AG04450 (cell line): ENCODE data around the gene MATN3. TPM values are rescaled to one million over a fixed set of nuclear protein-coding genes. Genes with fewer than 3 reads are reported as not detected.

Experiments
- CTCF ChIA-PET: fragments of 300-600, 350-600 bp; formaldehyde crosslinking; extraction: SDS; loops from one replicate; lab custom pipeline; 2022; ENCODE audit warnings: antibody characterized with exemption, inconsistent platforms; lab: Charles Lee
- POLR2A ChIA-PET: fragments of 350-600 bp; formaldehyde crosslinking; extraction: SDS; loops from one replicate; lab custom pipeline; 2021; ENCODE audit warnings: antibody characterized with exemption, inconsistent platforms; lab: Yijun Ruan, JAX
- DNase-seq: peaks from one replicate; pipeline ENCODE4 v3.0.0-alpha.2; 2011; ENCODE audit warnings: low read depth, low spot score
- H3K27ac ChIP-seq: one replicate; pipeline ENCODE4 v1.5.1; 2012; ENCODE audit warnings: low read depth, low read length, control low read depth
- H3K27me3 ChIP-seq: one replicate; pipeline ENCODE4 v1.6.0; 2012; ENCODE audit warnings: low read length; ENCODE audit not compliant: control insufficient read depth, insufficient read depth
- H3K4me3 ChIP-seq: 2 replicates; pipeline ENCODE4 v1.5.1; 2011; ENCODE audit warnings: mild to moderate bottlenecking, low read depth, low read length, control low read depth
- H3K9me3 ChIP-seq: 2 replicates; pipeline ENCODE4 v1.5.1; 2012; ENCODE audit warnings: low read length; ENCODE audit not compliant: control insufficient read depth, insufficient read depth
- polyA plus RNA-seq: library from polyadenylated mRNA; depleted of rRNA; stranded (reverse); fragments of >200 nt; gene quantifications from 2 replicates; pipeline ENCODE4 v1.2.3, GENCODE V29; 2011
- TF ChIP-seq, protein P1 (sequence below): IDR thresholded peaks from 2 replicates; pipeline ENCODE4 v1.5.1; 2011; ENCODE audit warnings: low read depth, low read length, control low read depth, inconsistent platforms

MATN3 gene
- polyA plus RNA-seq, 1 experiment, result 2.7 TPM

DNA sequence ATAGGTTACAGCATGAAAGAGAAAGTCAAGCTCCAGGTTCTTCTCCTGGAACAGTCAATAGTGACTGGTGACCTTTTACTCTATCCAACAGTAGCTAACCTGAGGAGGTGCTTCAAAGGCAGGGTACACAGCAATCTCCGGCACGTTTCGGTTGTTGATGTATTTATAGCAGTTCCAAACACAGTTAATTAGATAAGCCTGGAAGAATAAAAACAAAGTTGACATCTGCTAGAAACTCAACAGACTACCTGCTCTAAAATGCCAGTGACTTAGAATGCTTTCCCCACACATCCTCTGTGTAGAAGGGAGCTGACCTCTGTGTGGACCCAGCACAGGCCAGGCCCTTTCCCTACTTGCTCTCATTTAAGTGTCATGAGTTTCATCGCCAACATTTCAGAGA, 21.8 kb upstream of the MATN3 start:
- ChIA-PET CTCF (interaction anchor here (6.1 kb wide), 1 partner anchor 19 kb away, joined by 73 read pairs; no protein-coding TSS in a partner anchor), POLR2A (interaction anchor here (0.6 kb wide), 1 partner anchor 13 kb away, joined by 5 read pairs; no protein-coding TSS in a partner anchor)
- peaks cover 4% of the 10 kb centered on the region; the same call in 1 of the 2 replicates for H3K9me3 ChIP-seq
- TF ChIP-seq, protein P1, sequence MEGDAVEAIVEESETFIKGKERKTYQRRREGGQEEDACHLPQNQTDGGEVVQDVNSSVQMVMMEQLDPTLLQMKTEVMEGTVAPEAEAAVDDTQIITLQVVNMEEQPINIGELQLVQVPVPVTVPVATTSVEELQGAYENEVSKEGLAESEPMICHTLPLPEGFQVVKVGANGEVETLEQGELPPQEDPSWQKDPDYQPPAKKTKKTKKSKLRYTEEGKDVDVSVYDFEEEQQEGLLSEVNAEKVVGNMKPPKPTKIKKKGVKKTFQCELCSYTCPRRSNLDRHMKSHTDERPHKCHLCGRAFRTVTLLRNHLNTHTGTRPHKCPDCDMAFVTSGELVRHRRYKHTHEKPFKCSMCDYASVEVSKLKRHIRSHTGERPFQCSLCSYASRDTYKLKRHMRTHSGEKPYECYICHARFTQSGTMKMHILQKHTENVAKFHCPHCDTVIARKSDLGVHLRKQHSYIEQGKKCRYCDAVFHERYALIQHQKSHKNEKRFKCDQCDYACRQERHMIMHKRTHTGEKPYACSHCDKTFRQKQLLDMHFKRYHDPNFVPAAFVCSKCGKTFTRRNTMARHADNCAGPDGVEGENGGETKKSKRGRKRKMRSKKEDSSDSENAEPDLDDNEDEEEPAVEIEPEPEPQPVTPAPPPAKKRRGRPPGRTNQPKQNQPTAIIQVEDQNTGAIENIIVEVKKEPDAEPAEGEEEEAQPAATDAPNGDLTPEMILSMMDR, result no peak
- H3K27me3 ChIP-seq, result no peaks in the 10 kb centered on the region
- no peak overlapping the region for H3K4me3 ChIP-seq
- no peak for DNase-seq
- H3K27ac ChIP-seq, result no peak overlapping the region

DNA sequence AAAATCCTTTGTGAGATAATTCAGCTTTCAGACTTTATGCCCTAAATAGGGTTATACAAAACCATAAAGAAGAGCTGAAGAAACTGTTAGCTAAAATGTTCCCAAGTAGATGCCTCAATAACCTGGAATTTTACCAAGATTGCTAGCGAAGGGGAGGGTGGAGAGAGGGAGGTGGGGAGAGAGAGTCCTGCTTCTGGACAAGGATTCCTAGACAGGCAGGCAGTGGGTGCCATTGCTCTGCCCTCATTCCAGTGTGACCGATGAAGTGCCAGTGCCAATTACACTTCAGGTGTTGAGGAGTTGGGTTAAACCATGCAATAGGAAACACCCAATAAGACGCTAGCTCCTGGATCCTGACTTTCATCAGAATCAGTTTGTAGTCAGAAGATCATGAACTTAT, 20.9 kb upstream of the MATN3 start:
- Histone ChIP-seq H3K27ac (no peak overlapping the region), H3K4me3 (no peak overlapping the region), H3K9me3 (peaks cover 4% of the 10 kb centered on the region; the same call in 1 of the 2 replicates), H3K27me3 (no peaks in the 10 kb centered on the region)
- CTCF ChIA-PET, result interaction anchor here (0.9 to 6.1 kb wide), 2 partner anchors 18 to 78 kb away, joined by 3 to 73 read pairs; no protein-coding TSS in a partner anchor
- POLR2A ChIA-PET, result no interaction called here
- TF ChIP-seq, protein P1, result no peak
- no peak for DNase-seq

DNA sequence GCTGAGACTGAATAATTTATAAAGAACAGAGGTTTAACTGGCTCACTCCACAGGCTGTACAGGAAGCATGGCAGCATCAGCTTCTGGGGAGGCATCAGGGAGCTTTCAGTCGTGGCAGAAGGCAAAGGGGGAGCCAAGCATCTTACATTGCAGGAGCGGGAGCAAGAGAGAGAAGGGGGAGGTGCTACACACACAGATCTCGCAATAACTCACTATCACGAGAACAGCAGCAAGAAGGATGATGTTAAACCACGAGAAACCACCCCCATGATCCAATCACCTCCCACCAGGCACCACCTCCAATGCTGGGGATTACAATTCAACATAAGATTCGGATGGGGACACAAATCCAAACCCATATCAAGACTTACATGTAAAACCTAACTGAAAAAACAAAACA, 17.8 kb upstream of the MATN3 start:
- POLR2A ChIA-PET, result no interaction called here
- CTCF ChIA-PET, result interaction anchor here (5.6 kb wide), 1 partner anchor 15 kb away, joined by 47 read pairs; no protein-coding TSS in a partner anchor

DNA sequence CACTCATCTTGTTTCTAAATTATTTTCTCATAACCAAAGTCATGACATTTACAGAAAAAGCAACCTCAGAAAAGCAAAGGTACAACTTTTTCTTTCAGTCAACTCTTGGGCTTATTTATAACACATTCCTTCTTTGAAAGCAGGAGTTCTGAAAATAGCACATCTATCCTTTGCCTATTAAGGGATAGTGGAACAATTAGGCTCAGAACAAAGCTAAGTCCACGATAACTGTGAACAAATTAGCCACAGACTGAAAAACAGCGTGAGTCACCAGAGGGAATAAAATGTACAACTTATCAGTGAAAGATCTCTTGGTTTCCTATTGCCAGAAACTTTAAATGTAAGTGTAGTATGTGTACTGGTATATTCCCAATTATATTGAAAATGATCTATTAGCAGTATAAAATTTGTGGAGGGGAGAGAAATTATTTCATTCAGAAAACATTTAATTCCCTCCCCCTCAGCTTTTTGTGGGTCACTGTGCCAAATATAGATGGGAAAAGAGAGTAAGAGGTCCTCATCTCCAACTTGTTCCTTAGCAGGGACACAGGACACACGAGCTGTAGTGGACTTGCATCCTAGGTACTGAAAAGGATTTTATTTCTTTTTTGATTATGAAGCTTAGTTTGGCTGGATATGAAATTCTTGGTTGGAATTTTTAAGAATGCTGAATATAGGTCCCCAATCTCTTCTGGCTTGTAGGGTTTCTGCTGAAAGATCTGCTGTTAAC, 15.4 kb upstream of the MATN3 start:
- H3K9me3 ChIP-seq, result peaks cover 4% of the 10 kb centered on the region; the same call in 1 of the 2 replicates
- POLR2A ChIA-PET, result no interaction called here
- H3K27ac ChIP-seq, result no peak overlapping the region
- no peak for DNase-seq
- TF ChIP-seq, protein P1, result no peak
- no peak overlapping the region for H3K4me3 ChIP-seq
- CTCF ChIA-PET, result interaction anchor here (5.6 kb wide), 1 partner anchor 12 kb away, joined by 47 read pairs; no protein-coding TSS in a partner anchor
- no peaks in the 10 kb centered on the region for H3K27me3 ChIP-seq

More for the DNA sequence above, 17.8 kb upstream of the MATN3 start:
- H3K4me3 ChIP-seq, result no peak overlapping the region
- peaks cover 4% of the 10 kb centered on the region; the same call in 1 of the 2 replicates for H3K9me3 ChIP-seq
- H3K27me3 ChIP-seq, result no peaks in the 10 kb centered on the region
- TF ChIP-seq, protein P1, result no peak
- no peak for DNase-seq
- no peak overlapping the region for H3K27ac ChIP-seq

DNA sequence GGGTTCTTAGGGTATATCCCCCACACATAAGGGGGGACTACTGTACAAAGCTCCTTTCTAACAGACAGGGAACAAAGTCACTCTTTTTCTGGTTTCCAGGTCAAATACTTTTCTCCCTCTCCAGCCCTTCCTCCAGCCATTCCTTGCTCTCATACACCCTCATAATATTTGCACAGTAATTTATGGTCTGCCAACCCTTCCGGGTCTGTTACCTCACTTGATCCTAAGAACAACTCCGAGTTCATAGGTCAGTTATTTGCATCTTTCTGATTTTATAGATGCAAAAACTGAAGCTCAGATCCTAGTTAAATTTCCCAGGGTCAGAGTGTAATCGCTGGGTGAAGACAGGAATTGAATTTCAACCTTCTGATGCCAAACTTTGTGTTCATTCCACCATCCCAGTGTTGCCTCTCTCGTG, 14.8 kb upstream of the MATN3 start:
- CTCF ChIA-PET, result interaction anchor here (5.6 kb wide), 1 partner anchor 12 kb away, joined by 47 read pairs; no protein-coding TSS in a partner anchor
- DNase-seq, result no peak
- Histone ChIP-seq H3K4me3 (no peak overlapping the region), H3K27ac (no peak overlapping the region), H3K27me3 (no peaks in the 10 kb centered on the region), H3K9me3 (peaks cover 4% of the 10 kb centered on the region; the same call in 1 of the 2 replicates)
- POLR2A ChIA-PET, result no interaction called here
- TF ChIP-seq, protein P1, result no peak
